ENCODE results near the gene BICD1.

Gene BICD1

GRCh38 chr12:32382226-32382625 is 275.6 kb downstream of the BICD1 start:
- TF ChIP-seq, protein P1, sequence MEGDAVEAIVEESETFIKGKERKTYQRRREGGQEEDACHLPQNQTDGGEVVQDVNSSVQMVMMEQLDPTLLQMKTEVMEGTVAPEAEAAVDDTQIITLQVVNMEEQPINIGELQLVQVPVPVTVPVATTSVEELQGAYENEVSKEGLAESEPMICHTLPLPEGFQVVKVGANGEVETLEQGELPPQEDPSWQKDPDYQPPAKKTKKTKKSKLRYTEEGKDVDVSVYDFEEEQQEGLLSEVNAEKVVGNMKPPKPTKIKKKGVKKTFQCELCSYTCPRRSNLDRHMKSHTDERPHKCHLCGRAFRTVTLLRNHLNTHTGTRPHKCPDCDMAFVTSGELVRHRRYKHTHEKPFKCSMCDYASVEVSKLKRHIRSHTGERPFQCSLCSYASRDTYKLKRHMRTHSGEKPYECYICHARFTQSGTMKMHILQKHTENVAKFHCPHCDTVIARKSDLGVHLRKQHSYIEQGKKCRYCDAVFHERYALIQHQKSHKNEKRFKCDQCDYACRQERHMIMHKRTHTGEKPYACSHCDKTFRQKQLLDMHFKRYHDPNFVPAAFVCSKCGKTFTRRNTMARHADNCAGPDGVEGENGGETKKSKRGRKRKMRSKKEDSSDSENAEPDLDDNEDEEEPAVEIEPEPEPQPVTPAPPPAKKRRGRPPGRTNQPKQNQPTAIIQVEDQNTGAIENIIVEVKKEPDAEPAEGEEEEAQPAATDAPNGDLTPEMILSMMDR (IDR thresholded peaks at IDR 0.05; ENCODE audit: insufficient read depth, low read length): no peak
- no peak for TF ChIP-seq POLR2AphosphoS5 (IDR thresholded peaks at IDR 0.05; ENCODE audit: low read depth)
- TF ChIP-seq REST (IDR thresholded peaks at IDR 0.05; ENCODE audit: insufficient replicate concordance, low read depth): no peak
- no peak for TF ChIP-seq SPI1 (IDR thresholded peaks at IDR 0.05; ENCODE audit: borderline replicate concordance, low read depth)
- TF ChIP-seq GABPA (IDR thresholded peaks at IDR 0.05; ENCODE audit: low read depth): no peak
- Histone ChIP-seq H3K27me3 (ENCODE audit: insufficient read depth, poor library complexity, severe bottlenecking) (no peaks in the 10 kb centered on the region), H3K27ac (replicated peaks) (no peak overlapping the region), H3K4me3 (replicated peaks; ENCODE audit: insufficient read depth, low read length) (no peak overlapping the region)
- DNase-seq (ENCODE audit: low read depth in 1 of 2, low spot score in 1 of 2): no peak

DNA sequence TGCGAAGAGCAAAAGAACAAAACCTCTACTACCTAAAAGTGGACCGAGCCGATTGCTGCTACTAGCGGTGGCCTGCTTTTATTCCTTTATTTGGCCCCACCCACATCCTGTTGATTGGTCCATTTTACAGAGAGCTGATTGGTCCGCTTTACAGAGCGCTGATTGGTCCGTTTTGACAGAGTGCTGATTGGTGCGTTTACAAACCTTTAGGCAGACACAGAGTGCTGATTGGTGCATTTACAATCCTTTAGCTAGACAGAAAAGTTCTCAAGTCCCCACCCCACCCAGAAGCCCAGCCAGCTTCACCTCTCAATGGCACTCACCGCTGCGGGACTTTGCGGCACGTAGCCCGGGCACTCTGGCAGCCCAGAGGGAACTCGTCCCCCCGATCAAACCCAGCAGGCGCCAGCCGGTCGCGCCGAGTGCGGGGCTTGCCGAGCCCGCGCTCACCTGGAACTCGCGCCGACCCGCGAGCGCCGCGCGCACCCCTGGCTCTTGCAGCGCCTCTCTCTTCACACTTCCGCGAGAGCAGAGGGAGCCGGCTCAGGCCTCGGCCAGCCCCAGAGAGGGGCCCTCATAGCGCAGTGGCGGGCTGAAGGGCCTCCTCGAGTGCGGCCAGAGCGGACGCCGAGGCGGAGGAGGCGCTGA is 284.0 kb downstream of the BICD1 start:
- no peak for TF ChIP-seq SPI1 (IDR thresholded peaks at IDR 0.05; ENCODE audit: borderline replicate concordance, low read depth)
- TF ChIP-seq POLR2AphosphoS5 (IDR thresholded peaks at IDR 0.05; ENCODE audit: low read depth): no peak
- TF ChIP-seq, protein P1 (IDR thresholded peaks at IDR 0.05; ENCODE audit: insufficient read depth, low read length): no peak
- no peak for TF ChIP-seq GABPA (IDR thresholded peaks at IDR 0.05; ENCODE audit: low read depth)
- no peak for TF ChIP-seq REST (IDR thresholded peaks at IDR 0.05; ENCODE audit: insufficient replicate concordance, low read depth)
- peak in 1 of 2 experiments; percentile 44 for DNase-seq (ENCODE audit: low read depth in 1 of 2, low spot score in 1 of 2)
- H3K27ac ChIP-seq (replicated peaks): no peak overlapping the region
- peak overlapping the region; percentile 12; the same call in 1 of the 2 replicates for H3K4me3 ChIP-seq (replicated peaks; ENCODE audit: insufficient read depth, low read length)
- H3K27me3 ChIP-seq (ENCODE audit: insufficient read depth, poor library complexity, severe bottlenecking): no peaks in the 10 kb centered on the region

DNA sequence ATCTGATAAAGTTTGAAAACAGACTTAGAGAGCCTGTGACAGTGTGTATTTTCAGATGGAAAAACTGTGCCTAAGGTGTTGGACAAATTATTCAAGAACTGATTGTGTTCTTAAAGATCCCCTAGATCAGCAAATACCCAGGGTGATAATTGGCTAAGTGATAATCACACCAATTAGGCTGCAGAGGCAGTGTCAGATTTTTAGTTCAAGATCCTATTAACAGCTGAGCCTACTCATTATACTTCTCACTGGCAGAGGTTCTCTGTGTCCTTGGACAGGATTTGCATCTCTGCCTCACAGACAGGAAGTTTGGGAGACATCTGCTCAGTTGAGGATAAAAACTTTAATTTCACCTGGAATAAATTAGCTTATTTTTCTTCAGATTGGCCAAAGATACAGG is 288.4 kb downstream of the BICD1 start:
- H3K27ac ChIP-seq (replicated peaks): no peak overlapping the region
- TF ChIP-seq, protein P1 (IDR thresholded peaks at IDR 0.05; ENCODE audit: insufficient read depth, low read length): no peak
- TF ChIP-seq GABPA (IDR thresholded peaks at IDR 0.05; ENCODE audit: low read depth) (no peak), SPI1 (IDR thresholded peaks at IDR 0.05; ENCODE audit: borderline replicate concordance, low read depth) (no peak), REST (IDR thresholded peaks at IDR 0.05; ENCODE audit: insufficient replicate concordance, low read depth) (no peak), POLR2AphosphoS5 (IDR thresholded peaks at IDR 0.05; ENCODE audit: low read depth) (no peak)
- no peak for DNase-seq (ENCODE audit: low read depth in 1 of 2, low spot score in 1 of 2)
- H3K4me3 ChIP-seq (replicated peaks; ENCODE audit: insufficient read depth, low read length): no peak overlapping the region
- peaks cover 3% of the 10 kb centered on the region for H3K27me3 ChIP-seq (ENCODE audit: insufficient read depth, poor library complexity, severe bottlenecking)

Data from HL-60 (cell line).